Measurements from ENCODE around the gene FGR.
A peak's percentile ranks its signal among the peaks of the same experiment; 100 is the strongest.

FGR gene

DNA sequence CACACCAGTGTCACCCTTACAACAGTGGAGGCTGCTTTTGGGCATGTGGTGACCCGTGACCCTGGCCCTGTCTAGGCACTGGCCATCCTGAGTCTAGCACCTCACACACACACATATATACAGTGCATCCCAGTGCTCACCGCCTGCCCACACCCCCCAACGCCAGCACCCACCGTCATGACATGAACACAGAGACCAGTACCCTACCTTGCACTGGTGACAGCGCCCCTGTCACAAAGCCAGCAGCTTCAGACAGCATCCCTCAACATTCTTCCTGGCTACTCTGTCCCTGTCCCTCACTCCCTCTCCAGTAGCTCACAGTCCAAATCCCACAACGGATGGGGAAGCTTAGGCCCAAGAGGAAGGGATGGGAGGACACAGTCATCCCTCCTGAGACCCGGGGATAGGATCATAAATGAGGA is 58.2 kb downstream of the FGR start:
- H3K27ac ChIP-seq (replicated peaks; ENCODE audit: low read length) = peak overlapping the region; percentile 11
- no peak overlapping the region for H3K4ac ChIP-seq (ENCODE audit: low read length)
- no peak overlapping the region for H3K4me3 ChIP-seq (ENCODE audit: low read length in 2 of 2)
- H2BK5ac ChIP-seq (ENCODE audit: low read length) = no peak overlapping the region
- WGBS, 2 donors (ENCODE audit: extremely low coverage in 2 of 2, insufficient read length in 2 of 2, insufficient replicate concordance in 1 of 2) = no CpG with 5 or more reads among the region's 7 CpGs
- no peak for DNase-seq (ENCODE audit: low spot score)
- H3K79me1 ChIP-seq (ENCODE audit: low read depth, low read length) = peaks cover 12% of the 10 kb centered on the region
- H3K27me3 ChIP-seq (ENCODE audit: control insufficient read depth in 3 of 3, insufficient read depth in 3 of 3, low read depth in 1 of 3, low read length in 3 of 3) = no peaks in the 10 kb centered on the region
- H2BK120ac ChIP-seq (ENCODE audit: low read depth, low read length) = no peak overlapping the region
- H3K4me1 ChIP-seq (ENCODE audit: control insufficient read depth in 2 of 2, insufficient read depth in 1 of 2, low read depth in 1 of 2, low read length in 2 of 2) = peaks cover 41 to 51% of the 10 kb centered on the region in 2 donors
- H3K4me2 ChIP-seq (ENCODE audit: insufficient read depth, low read length, poor library complexity, severe bottlenecking) = no peak overlapping the region
- H4K91ac ChIP-seq (ENCODE audit: low read depth, low read length, poor library complexity) = no peak overlapping the region
- no peaks in the 10 kb centered on the region for H3K9me3 ChIP-seq (replicated peaks in 1 of 2; ENCODE audit: control insufficient read depth in 2 of 2, insufficient read depth in 1 of 2, low read depth in 1 of 2, low read length in 2 of 2)
- H3K14ac ChIP-seq (ENCODE audit: low read length) = no peak overlapping the region
- no peak overlapping the region for H2AFZ ChIP-seq (ENCODE audit: low read length)
- peaks cover 0 to 7% of the 10 kb centered on the region in 2 donors for H3K36me3 ChIP-seq (replicated peaks in 1 of 2; ENCODE audit: control insufficient read depth in 2 of 2, insufficient read depth in 2 of 2, low read length in 2 of 2)
- H3K9ac ChIP-seq (ENCODE audit: low read depth, low read length, poor library complexity) = no peak overlapping the region
- H4K8ac ChIP-seq (ENCODE audit: low read depth, low read length) = no peak overlapping the region
- H2BK15ac ChIP-seq (ENCODE audit: low read length) = no peak overlapping the region
- H3K23ac ChIP-seq (ENCODE audit: low read depth, low read length, poor library complexity) = peak overlapping the region; percentile 8
- no peak overlapping the region for H2AK5ac ChIP-seq (ENCODE audit: low read depth, low read length)
- H3K18ac ChIP-seq (ENCODE audit: low read length) = peak overlapping the region; percentile 13
- H2BK12ac ChIP-seq (ENCODE audit: low read length) = peak overlapping the region; percentile 25

DNA sequence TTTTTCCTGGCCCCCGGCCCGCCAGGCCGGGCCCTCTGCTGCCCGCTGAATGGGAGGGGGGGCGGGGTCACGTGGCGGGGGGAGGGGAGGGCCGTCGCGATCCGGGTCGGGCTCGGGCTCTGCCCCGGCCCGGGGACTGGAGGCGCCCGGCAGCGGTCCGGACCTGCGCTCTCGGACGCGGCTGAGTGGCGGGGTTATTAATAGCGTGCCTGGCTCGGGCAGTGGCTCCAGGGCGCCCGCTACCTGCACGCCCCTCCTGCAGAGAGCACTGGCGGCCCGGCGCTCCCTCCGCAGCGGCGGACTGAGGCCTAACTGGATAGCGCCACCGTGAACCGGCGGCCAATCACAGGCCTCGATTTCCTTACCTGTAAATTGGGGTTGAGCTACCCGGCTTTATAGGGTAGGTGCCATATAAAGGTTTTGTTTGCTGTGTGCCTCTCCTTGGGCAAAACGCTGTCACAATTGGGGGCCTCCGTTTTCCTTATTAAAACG is 59.1 kb downstream of the FGR start:
- H2BK5ac ChIP-seq (ENCODE audit: low read length) = no peak overlapping the region
- DNase-seq (ENCODE audit: low spot score) = no peak
- H3K36me3 ChIP-seq (replicated peaks in 1 of 2; ENCODE audit: control insufficient read depth in 2 of 2, insufficient read depth in 2 of 2, low read length in 2 of 2) = peaks cover 0 to 3% of the 10 kb centered on the region in 2 donors
- no peak overlapping the region for H3K23ac ChIP-seq (ENCODE audit: low read depth, low read length, poor library complexity)
- no peak overlapping the region for H4K91ac ChIP-seq (ENCODE audit: low read depth, low read length, poor library complexity)
- no peak overlapping the region for H4K8ac ChIP-seq (ENCODE audit: low read depth, low read length)
- no peak overlapping the region for H3K4ac ChIP-seq (ENCODE audit: low read length)
- no peak overlapping the region for H2BK15ac ChIP-seq (ENCODE audit: low read length)
- H3K18ac ChIP-seq (ENCODE audit: low read length) = no peak overlapping the region
- H3K9ac ChIP-seq (ENCODE audit: low read depth, low read length, poor library complexity) = no peak overlapping the region
- peaks cover 10% of the 10 kb centered on the region for H3K79me1 ChIP-seq (ENCODE audit: low read depth, low read length)
- H2BK120ac ChIP-seq (ENCODE audit: low read depth, low read length) = no peak overlapping the region
- no CpG with 5 or more reads among the region's 44 CpGs for WGBS, 2 donors (ENCODE audit: extremely low coverage in 2 of 2, insufficient read length in 2 of 2, insufficient replicate concordance in 1 of 2)
- peak overlapping the region in 1 of 2 donors; percentile 67 for H3K4me3 ChIP-seq (ENCODE audit: low read length in 2 of 2)
- H3K14ac ChIP-seq (ENCODE audit: low read length) = no peak overlapping the region
- no peak overlapping the region for H2BK12ac ChIP-seq (ENCODE audit: low read length)
- H2AK5ac ChIP-seq (ENCODE audit: low read depth, low read length) = no peak overlapping the region
- H3K27ac ChIP-seq (replicated peaks; ENCODE audit: low read length) = peak overlapping the region; percentile 91
- H3K4me2 ChIP-seq (ENCODE audit: insufficient read depth, low read length, poor library complexity, severe bottlenecking) = peak overlapping the region; percentile 70
- H3K27me3 ChIP-seq (ENCODE audit: control insufficient read depth in 3 of 3, insufficient read depth in 3 of 3, low read depth in 1 of 3, low read length in 3 of 3) = no peaks in the 10 kb centered on the region
- no peaks in the 10 kb centered on the region for H3K9me3 ChIP-seq (replicated peaks in 1 of 2; ENCODE audit: control insufficient read depth in 2 of 2, insufficient read depth in 1 of 2, low read depth in 1 of 2, low read length in 2 of 2)
- no peak overlapping the region for H2AFZ ChIP-seq (ENCODE audit: low read length)
- peaks cover 47 to 58% of the 10 kb centered on the region in 2 donors for H3K4me1 ChIP-seq (ENCODE audit: control insufficient read depth in 2 of 2, insufficient read depth in 1 of 2, low read depth in 1 of 2, low read length in 2 of 2)

DNA sequence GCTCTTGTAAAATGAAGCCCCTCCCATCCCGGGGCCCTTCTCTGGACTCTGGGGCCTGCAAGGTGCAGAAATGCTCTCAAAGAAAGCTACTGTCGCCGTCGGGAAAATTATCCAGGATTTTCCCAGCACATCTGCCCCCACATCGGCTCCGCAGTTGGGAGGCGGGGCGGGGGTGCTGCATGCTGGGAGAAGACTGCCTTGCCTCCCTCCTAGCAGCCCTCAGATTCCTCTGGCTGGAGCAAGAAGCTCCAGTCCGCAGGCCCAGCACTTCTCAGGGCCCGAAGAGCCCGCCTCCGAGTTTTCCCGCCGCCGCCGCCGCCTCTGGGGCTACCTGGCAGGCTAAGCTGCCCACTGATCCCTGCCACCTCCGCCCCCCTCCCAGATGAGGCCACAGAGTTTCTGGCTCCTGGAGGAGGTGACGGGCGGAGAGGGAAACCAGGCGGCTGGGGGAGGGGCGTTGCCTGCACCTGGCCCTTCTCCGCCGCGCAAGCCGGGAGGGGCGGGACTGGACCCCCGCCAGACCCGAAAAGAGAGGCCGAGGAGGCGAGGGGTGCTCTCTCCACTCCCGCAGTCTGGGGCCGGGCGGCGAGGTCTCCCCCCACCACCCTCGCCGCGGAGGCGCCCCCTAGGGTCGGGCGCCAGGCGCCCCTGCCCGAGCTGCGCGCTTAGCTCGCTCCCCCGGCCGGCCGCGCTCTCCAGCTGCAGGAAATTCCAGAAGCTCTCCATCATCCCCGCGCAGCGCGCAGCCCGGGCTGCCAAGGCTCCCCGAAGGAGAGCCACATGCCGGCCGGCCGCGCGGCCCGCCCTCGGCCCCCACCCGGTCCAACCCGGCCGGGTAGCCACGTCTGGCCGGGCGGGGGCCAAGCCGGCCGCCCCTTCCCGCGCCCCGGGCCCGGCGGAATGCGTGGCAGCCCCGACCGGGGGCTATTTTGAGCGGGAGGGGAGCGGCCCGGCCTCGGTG is 59.8 kb downstream of the FGR start:
- Histone ChIP-seq H3K4me2 (ENCODE audit: insufficient read depth, low read length, poor library complexity, severe bottlenecking) (peak overlapping the region; percentile 70), H3K4me1 (ENCODE audit: control insufficient read depth in 2 of 2, insufficient read depth in 1 of 2, low read depth in 1 of 2, low read length in 2 of 2) (peaks cover 52 to 66% of the 10 kb centered on the region in 2 donors), H2BK12ac (ENCODE audit: low read length) (peak overlapping the region; percentile 4), H3K14ac (ENCODE audit: low read length) (no peak overlapping the region), H3K27me3 (ENCODE audit: control insufficient read depth in 3 of 3, insufficient read depth in 3 of 3, low read depth in 1 of 3, low read length in 3 of 3) (no peaks in the 10 kb centered on the region), H3K9me3 (replicated peaks in 1 of 2; ENCODE audit: control insufficient read depth in 2 of 2, insufficient read depth in 1 of 2, low read depth in 1 of 2, low read length in 2 of 2) (no peaks in the 10 kb centered on the region), H3K79me1 (ENCODE audit: low read depth, low read length) (peaks cover 9% of the 10 kb centered on the region), H2AK5ac (ENCODE audit: low read depth, low read length) (peak overlapping the region; percentile 91), H3K9ac (ENCODE audit: low read depth, low read length, poor library complexity) (peak overlapping the region; percentile 61), H4K8ac (ENCODE audit: low read depth, low read length) (no peak overlapping the region), H3K23ac (ENCODE audit: low read depth, low read length, poor library complexity) (no peak overlapping the region), H2BK120ac (ENCODE audit: low read depth, low read length) (peak overlapping the region; percentile 2), H4K91ac (ENCODE audit: low read depth, low read length, poor library complexity) (peak overlapping the region; percentile 40), H3K4me3 (ENCODE audit: low read length in 2 of 2) (peak overlapping the region in 1 of 2 donors; percentile 31), H2BK5ac (ENCODE audit: low read length) (peak overlapping the region; percentile 67), H3K18ac (ENCODE audit: low read length) (peak overlapping the region; percentile 89), H2AFZ (ENCODE audit: low read length) (no peak overlapping the region), H3K4ac (ENCODE audit: low read length) (peak overlapping the region; percentile 37), H3K36me3 (replicated peaks in 1 of 2; ENCODE audit: control insufficient read depth in 2 of 2, insufficient read depth in 2 of 2, low read length in 2 of 2) (no peaks in the 10 kb centered on the region), H2BK15ac (ENCODE audit: low read length) (peak overlapping the region; percentile 0), H3K27ac (replicated peaks; ENCODE audit: low read length) (peak overlapping the region; percentile 91)
- DNase-seq (ENCODE audit: low spot score) = peak; percentile 77
- no CpG with 5 or more reads among the region's 83 CpGs for WGBS, 2 donors (ENCODE audit: extremely low coverage in 2 of 2, insufficient read length in 2 of 2, insufficient replicate concordance in 1 of 2)

Measured in neuronal stem cell (in vitro differentiated cells).